OCI-LY1 (cell line): ENCODE results near the gene DLEC1.

ENCODE experiments used
- H2AFZ ChIP-seq: fragments of 200-600 bp; sonication (generic), shearing (Covaris generic); 2 replicates; pipeline ENCODE4 v1.6.0; 2014; ENCODE audit warnings: antibody characterized with exemption, mild to moderate bottlenecking, low read length
- H3F3A ChIP-seq: fragments of 200-600 bp; sonication (generic), shearing (Covaris generic); 2 replicates; pipeline ENCODE4 v1.6.0; 2014; ENCODE audit warnings: mild to moderate bottlenecking, antibody characterized with exemption, low read length, moderate library complexity; ENCODE audit not compliant: insufficient read depth
- H3K27ac ChIP-seq: fragments of 200-600 bp; sonication (generic); 2 replicates; pipeline ENCODE4 v1.5.1; 2014; ENCODE audit warnings: low read length, mixed run types, mild to moderate bottlenecking, low read depth; ENCODE audit not compliant: poor library complexity, severe bottlenecking
- H3K27me3 ChIP-seq: fragments of 200-600 bp; sonication (generic); 2 replicates; pipeline ENCODE4 v1.6.0; 2014; ENCODE audit warnings: antibody characterized with exemption, mild to moderate bottlenecking, low read length, moderate library complexity; ENCODE audit not compliant: insufficient read depth
- H3K36me3 ChIP-seq: fragments of 200-600 bp; sonication (generic); 2 replicates; pipeline ENCODE4 v1.6.1; 2014; ENCODE audit warnings: mild to moderate bottlenecking, antibody characterized with exemption, low read length, moderate library complexity, mixed read lengths; ENCODE audit not compliant: insufficient read depth
- H3K4me1 ChIP-seq: fragments of 200-600 bp; sonication (generic); 2 replicates; pipeline ENCODE4 v1.5.1; 2014; ENCODE audit warnings: mild to moderate bottlenecking, low read length, moderate library complexity; ENCODE audit not compliant: insufficient read depth, severe bottlenecking
- H3K4me2 ChIP-seq: fragments of 200-600 bp; sonication (generic), shearing (Covaris generic); 2 replicates; pipeline ENCODE4 v1.6.1; 2014; ENCODE audit warnings: low read length
- H3K4me3 ChIP-seq: fragments of 200-600 bp; sonication (generic); 2 replicates; pipeline ENCODE4 v1.5.1; 2014; ENCODE audit warnings: low read length, low read depth, mild to moderate bottlenecking, mixed read lengths; ENCODE audit not compliant: poor library complexity, severe bottlenecking
- H3K79me2 ChIP-seq: fragments of 200-600 bp; shearing (Covaris generic); 2 replicates; pipeline ENCODE4 v1.6.1; 2016; ENCODE audit warnings: mixed run types, low read length, mixed read lengths; ENCODE audit not compliant: insufficient read depth
- H3K9ac ChIP-seq: fragments of 200-600 bp; sonication (generic), shearing (Covaris generic); 2 replicates; pipeline ENCODE4 v1.6.1; 2014; ENCODE audit warnings: mild to moderate bottlenecking, low read length, mixed read lengths
- H3K9me2 ChIP-seq: fragments of 200-600 bp; sonication (generic), shearing (Covaris generic); 2 replicates; pipeline ENCODE4 v1.6.1; 2014; ENCODE audit warnings: low read depth, mild to moderate bottlenecking, low read length, mixed read lengths
- H3K9me3 ChIP-seq: fragments of 200-600 bp; shearing (Covaris generic); 2 replicates; pipeline ENCODE4 v1.6.1; 2014; ENCODE audit warnings: low read length, mixed read lengths
- H4K20me1 ChIP-seq: fragments of 200-600 bp; sonication (generic), shearing (Covaris generic); 2 replicates; pipeline ENCODE4 v1.6.0; 2016; ENCODE audit warnings: mild to moderate bottlenecking, low read length; ENCODE audit not compliant: insufficient read depth
- CTCF ChIP-seq: fragments of 200-600 bp; sonication (generic), shearing (Covaris generic); IDR thresholded peaks from 2 replicates; pipeline ENCODE4 v1.5.1; 2017; ENCODE audit warnings: mild to moderate bottlenecking, antibody characterized with exemption, low read length, moderate library complexity, mixed read lengths
- EZH2 ChIP-seq: fragments of 200-600 bp; sonication (generic), shearing (Covaris generic); IDR thresholded peaks from 2 replicates; pipeline ENCODE4 v1.8.0; 2017; ENCODE audit warnings: borderline replicate concordance, mixed run types, mild to moderate bottlenecking, antibody characterized with exemption, low read length, moderate library complexity, mixed read lengths

Gene DLEC1

DNA sequence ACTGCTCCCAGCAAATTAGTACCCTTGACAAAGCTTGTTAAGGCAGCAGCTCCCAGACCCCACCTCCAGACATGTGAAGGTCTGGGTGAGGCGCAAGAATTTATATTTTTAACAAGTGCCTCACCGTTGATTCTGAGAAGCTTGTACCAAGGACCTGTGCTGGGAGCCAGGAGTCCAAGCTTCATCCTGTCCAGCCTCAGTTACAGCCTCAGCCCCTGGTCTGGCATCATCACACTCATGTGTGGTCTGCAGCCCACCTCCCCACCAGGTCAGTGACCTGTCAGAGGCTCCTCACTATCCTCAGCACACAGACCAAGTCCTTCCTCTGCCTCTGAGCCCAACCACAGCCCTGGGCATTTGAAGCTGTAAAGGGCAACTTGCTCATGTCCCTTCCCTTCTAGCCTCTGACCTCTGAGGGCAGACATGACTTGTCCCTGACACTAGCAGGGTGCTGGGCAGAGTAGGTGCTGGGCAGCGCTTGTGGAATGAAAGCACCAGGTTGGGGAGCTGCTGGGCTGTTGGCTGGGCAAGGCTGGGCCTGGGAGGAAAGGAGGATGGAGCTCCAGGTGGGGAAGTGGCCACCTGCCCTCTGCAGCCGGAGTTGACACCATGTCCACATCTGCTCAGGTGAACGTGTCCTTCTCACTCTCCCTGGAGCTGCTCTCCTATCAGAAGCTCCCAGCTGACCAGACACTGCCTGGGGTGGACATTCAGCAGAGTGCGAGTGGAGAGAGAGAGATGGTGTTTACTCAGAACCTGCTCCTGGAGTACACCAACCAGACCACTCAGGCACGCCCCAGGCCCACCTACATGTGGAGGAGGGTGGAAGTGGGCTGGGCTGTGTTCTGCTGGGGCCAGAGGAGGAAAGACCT is 81.0 kb downstream of the DLEC1 start:
- H3K9me3 ChIP-seq: no peaks in the 10 kb centered on the region
- H3K4me2 ChIP-seq: no peak overlapping the region
- TF ChIP-seq CTCF: no peak
- TF ChIP-seq EZH2: no peak
- H3K36me3 ChIP-seq: peaks cover 29% of the 10 kb centered on the region
- no peak overlapping the region for H3K4me3 ChIP-seq
- H3F3A ChIP-seq: no peaks in the 10 kb centered on the region
- no peak overlapping the region for H2AFZ ChIP-seq
- H4K20me1 ChIP-seq: no peaks in the 10 kb centered on the region
- H3K4me1 ChIP-seq: no peaks in the 10 kb centered on the region
- no peaks in the 10 kb centered on the region for H3K9me2 ChIP-seq
- no peaks in the 10 kb centered on the region for H3K27me3 ChIP-seq
- H3K27ac ChIP-seq: no peak overlapping the region
- H3K79me2 ChIP-seq: no peaks in the 10 kb centered on the region
- H3K9ac ChIP-seq: no peak overlapping the region

- no peaks in the 10 kb centered on the region for H3K27me3 ChIP-seq
- no peak overlapping the region for H3K4me3 ChIP-seq
- H4K20me1 ChIP-seq: no peaks in the 10 kb centered on the region
- no peak overlapping the region for H2AFZ ChIP-seq
- H3K79me2 ChIP-seq: no peaks in the 10 kb centered on the region
- no peaks in the 10 kb centered on the region for H3K9me3 ChIP-seq
- no peaks in the 10 kb centered on the region for H3K9me2 ChIP-seq
- H3K4me1 ChIP-seq: no peaks in the 10 kb centered on the region
- TF ChIP-seq EZH2: no peak
- TF ChIP-seq CTCF: no peak
- H3K27ac ChIP-seq: no peak overlapping the region
- peaks cover 37% of the 10 kb centered on the region for H3K36me3 ChIP-seq
- H3K4me2 ChIP-seq: no peak overlapping the region
- no peaks in the 10 kb centered on the region for H3F3A ChIP-seq
- no peak overlapping the region for H3K9ac ChIP-seq
These were observed 81.9 kb downstream of the DLEC1 start for GRCh38 chr3:38120693-38121450.

- Histone ChIP-seq H3F3A (no peaks in the 10 kb centered on the region), H3K27me3 (no peaks in the 10 kb centered on the region), H4K20me1 (no peaks in the 10 kb centered on the region), H3K4me3 (no peak overlapping the region), H3K4me2 (no peak overlapping the region), H3K36me3 (peaks cover 42% of the 10 kb centered on the region), H3K9me3 (no peaks in the 10 kb centered on the region), H3K27ac (no peak overlapping the region), H3K9ac (no peak overlapping the region), H3K79me2 (no peaks in the 10 kb centered on the region), H3K4me1 (no peaks in the 10 kb centered on the region), H2AFZ (no peak overlapping the region), H3K9me2 (no peaks in the 10 kb centered on the region)
- TF ChIP-seq EZH2 (no peak), CTCF (no peak)
These were observed 82.4 kb downstream of the DLEC1 start for GRCh38 chr3:38121451-38121831.
